ENCODE data around the gene HSF5. TPM values are rescaled to one million over a fixed set of nuclear protein-coding genes. Genes with fewer than 3 reads are reported as not detected.

The HSF5 gene
- total RNA-seq, 1 donor from 2014 or later = 0.20 TPM

DNA sequence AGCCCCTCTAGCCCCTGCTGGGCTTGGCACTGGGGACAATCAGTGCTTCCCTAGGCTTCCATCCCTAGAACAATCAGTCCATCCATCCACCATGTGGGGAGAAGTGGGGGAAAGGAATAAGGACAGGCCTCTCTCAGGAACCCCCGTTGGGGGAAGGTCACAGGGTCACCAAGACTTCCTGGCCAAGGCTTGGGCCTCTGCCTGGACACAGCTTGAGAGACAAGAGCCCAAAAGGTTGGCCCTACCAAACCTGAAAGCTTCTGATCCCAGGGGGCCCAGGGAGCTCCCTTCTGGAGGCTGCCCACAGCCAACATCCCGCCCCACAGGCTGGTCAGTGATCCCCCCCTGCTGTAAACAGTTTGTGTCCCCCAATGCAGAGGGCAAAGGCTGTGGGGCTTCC, 42.4 kb upstream of the HSF5 start:
- H3K9me3 ChIP-seq = no peaks in the 10 kb centered on the region
- peaks cover 26% of the 10 kb centered on the region for H3K4me1 ChIP-seq
- H3K36me3 ChIP-seq = no peaks in the 10 kb centered on the region
- DNase-seq (no peak), ATAC-seq (no peak)
- intact Hi-C loops (cut with DNase I) = no loop called here
- H3K27me3 ChIP-seq = no peaks in the 10 kb centered on the region
- peak overlapping the region; percentile 58 for H3K27ac ChIP-seq
- TF ChIP-seq, protein P1, sequence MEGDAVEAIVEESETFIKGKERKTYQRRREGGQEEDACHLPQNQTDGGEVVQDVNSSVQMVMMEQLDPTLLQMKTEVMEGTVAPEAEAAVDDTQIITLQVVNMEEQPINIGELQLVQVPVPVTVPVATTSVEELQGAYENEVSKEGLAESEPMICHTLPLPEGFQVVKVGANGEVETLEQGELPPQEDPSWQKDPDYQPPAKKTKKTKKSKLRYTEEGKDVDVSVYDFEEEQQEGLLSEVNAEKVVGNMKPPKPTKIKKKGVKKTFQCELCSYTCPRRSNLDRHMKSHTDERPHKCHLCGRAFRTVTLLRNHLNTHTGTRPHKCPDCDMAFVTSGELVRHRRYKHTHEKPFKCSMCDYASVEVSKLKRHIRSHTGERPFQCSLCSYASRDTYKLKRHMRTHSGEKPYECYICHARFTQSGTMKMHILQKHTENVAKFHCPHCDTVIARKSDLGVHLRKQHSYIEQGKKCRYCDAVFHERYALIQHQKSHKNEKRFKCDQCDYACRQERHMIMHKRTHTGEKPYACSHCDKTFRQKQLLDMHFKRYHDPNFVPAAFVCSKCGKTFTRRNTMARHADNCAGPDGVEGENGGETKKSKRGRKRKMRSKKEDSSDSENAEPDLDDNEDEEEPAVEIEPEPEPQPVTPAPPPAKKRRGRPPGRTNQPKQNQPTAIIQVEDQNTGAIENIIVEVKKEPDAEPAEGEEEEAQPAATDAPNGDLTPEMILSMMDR (IDR thresholded peaks at IDR 0.05) = no peak
- peak overlapping the region; percentile 57 for H3K4me3 ChIP-seq

DNA sequence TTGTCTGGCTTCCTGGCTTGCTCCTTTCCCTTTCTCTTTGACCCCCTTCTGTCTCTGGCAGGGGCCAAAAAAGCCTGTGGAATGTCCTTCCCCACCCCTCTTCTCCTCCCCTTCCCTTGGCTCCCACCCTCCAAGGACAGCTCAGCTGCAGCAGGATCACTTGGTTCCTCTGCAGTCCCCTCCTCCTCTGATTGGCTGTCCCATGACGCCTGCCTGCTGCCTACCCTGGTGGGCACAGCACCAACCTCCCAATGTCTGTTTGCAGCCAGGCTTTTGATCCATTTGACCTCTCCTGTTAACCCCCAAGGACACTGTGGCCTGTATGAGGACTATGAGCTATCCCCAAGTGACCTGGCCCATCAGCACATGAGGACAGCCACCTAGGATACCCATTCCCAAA, 41.1 kb upstream of the HSF5 start:
- peaks cover 30% of the 10 kb centered on the region for H3K4me1 ChIP-seq
- H3K27ac ChIP-seq = peak overlapping the region; percentile 65
- ATAC-seq (no peak), DNase-seq (no peak)
- TF ChIP-seq, protein P1 (IDR thresholded peaks at IDR 0.05) = no peak
- peak overlapping the region; percentile 41 for H3K4me3 ChIP-seq
- no peaks in the 10 kb centered on the region for H3K27me3 ChIP-seq
- intact Hi-C loops (cut with DNase I) = loop anchor here (10.0 kb wide), 1 partner anchor 466 kb away; no protein-coding TSS in a partner anchor
- no peaks in the 10 kb centered on the region for H3K36me3 ChIP-seq
- H3K9me3 ChIP-seq = no peaks in the 10 kb centered on the region

DNA sequence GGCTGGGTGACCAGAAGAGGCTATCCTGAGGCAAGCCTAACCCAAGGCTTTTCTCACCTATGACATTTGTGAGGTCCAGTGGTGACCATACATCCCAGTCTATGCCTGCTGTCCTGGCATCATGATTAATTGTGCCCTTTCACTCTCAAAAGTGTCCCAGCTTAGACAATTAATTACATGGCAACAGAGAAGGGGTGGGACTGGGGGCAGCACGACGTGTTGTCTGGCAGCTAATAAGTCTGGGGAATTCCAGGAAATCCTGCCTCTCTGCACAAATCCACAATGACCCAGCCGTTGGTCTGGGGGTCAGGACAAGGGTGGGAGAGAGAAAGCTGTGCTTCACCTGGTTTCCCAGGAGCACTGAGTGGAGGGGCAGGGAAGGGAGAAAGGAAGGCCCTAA, 40.2 kb upstream of the HSF5 start:
- Histone ChIP-seq H3K4me1 (peaks cover 30% of the 10 kb centered on the region), H3K27ac (peak overlapping the region; percentile 65), H3K27me3 (no peaks in the 10 kb centered on the region), H3K9me3 (no peaks in the 10 kb centered on the region), H3K36me3 (no peaks in the 10 kb centered on the region), H3K4me3 (peak overlapping the region; percentile 41)
- ATAC-seq (no peak), DNase-seq (no peak)
- intact Hi-C loops (cut with DNase I) = loop anchor here (10.0 kb wide), 1 partner anchor 466 kb away; no protein-coding TSS in a partner anchor
- TF ChIP-seq, protein P1 (IDR thresholded peaks at IDR 0.05) = no peak

DNA sequence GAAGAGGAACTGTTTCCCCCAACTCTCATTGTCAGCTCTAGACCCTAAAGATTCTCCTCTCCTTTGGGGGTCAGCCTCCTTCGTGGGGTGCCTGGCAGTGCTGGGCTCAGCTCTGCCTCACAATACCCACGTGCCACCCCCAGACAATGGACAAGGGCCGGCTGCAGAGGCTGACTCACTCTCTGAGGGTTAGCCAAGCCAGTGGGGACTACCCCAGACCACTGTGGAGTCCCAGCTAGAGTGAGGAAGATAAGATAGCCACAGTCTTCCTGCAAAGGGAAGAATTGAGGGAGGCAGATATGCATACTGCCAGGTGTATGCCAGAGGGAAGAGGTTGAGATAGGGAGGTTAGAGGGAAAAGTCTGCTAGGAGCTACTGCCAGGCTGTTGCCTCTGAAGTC, 39.7 kb upstream of the HSF5 start:
- Histone ChIP-seq H3K4me3 (peak overlapping the region; percentile 41), H3K27me3 (no peaks in the 10 kb centered on the region), H3K36me3 (no peaks in the 10 kb centered on the region), H3K27ac (peak overlapping the region; percentile 65), H3K9me3 (no peaks in the 10 kb centered on the region), H3K4me1 (peaks cover 30% of the 10 kb centered on the region)
- intact Hi-C loops (cut with DNase I) = loop anchor here (10.0 kb wide), 1 partner anchor 467 kb away; no protein-coding TSS in a partner anchor
- ATAC-seq (no peak), DNase-seq (no peak)
- TF ChIP-seq, protein P1 (IDR thresholded peaks at IDR 0.05) = no peak

DNA sequence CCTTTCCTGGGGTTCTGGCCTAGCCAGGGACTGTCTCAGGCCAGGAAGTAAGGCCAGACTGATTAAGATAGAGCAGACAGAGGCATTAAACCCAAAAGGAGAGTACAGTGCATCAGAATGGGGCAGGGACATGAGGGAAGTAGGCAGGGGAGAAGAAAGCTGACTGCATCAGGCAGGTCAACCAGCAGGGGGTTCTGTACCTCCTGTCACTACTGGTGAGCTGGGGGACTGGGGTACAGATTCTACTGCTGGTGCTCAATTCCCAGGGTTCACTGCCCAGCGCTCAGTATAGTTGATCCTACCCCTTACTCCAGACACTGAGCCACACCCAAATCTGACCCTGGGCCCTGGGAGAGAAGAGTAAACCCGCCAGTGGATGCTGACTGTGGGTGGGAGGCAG, 39.1 kb upstream of the HSF5 start:
- H3K27me3 ChIP-seq = no peaks in the 10 kb centered on the region
- TF ChIP-seq, protein P1 (IDR thresholded peaks at IDR 0.05) = peak; percentile 11
- DNase-seq (no peak), ATAC-seq (no peak)
- H3K27ac ChIP-seq = peak overlapping the region; percentile 65
- H3K4me1 ChIP-seq = peaks cover 26% of the 10 kb centered on the region
- H3K4me3 ChIP-seq = peak overlapping the region; percentile 41
- H3K9me3 ChIP-seq = no peaks in the 10 kb centered on the region
- no peaks in the 10 kb centered on the region for H3K36me3 ChIP-seq
- intact Hi-C loops (cut with DNase I) = loop anchor here (10.0 kb wide), 1 partner anchor 467 kb away; no protein-coding TSS in a partner anchor

DNA sequence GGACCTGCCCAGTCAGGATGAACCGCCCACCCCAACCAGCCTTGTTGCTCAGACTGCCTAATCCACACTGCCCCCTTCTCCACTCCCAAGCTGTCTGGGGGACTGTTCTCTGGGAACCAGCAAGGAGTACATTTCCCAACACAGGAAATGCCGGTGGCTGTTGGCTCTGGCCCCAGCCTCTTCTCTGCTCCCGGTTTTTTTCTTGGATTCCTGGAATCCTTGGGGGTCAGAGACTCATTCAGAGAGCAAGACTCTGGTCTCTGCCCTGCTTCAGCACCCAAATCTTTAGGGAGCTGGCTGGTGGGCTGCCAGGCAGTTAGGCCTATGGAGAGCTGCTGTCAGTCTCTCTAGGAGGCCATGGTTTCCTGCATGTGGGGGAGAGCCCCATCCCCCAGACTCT, 37.0 kb upstream of the HSF5 start:
- no peak for DNase-seq

More for the DNA sequence above, 37.0 kb upstream of the HSF5 start:
- intact Hi-C loops (cut with DNase I) = loop anchor here (10.0 kb wide), 1 partner anchor 470 kb away; no protein-coding TSS in a partner anchor
- Histone ChIP-seq H3K9me3 (no peaks in the 10 kb centered on the region), H3K27ac (peak overlapping the region; percentile 56), H3K27me3 (no peaks in the 10 kb centered on the region), H3K4me3 (peak overlapping the region; percentile 25), H3K4me1 (peaks cover 20% of the 10 kb centered on the region), H3K36me3 (no peaks in the 10 kb centered on the region)
- TF ChIP-seq, protein P1 (IDR thresholded peaks at IDR 0.05) = no peak
- ATAC-seq = peak; percentile 48
